Fibroblast of lung (primary cell): ENCODE data around the gene KLK14. TPM values are rescaled to one million over a fixed set of nuclear protein-coding genes. Genes with fewer than 3 reads are reported as not detected.

ENCODE experiments used
- DNase-seq, 2 donors: peaks; one replicate each; pipeline versions ENCODE4 v3.0.0 to v3.0.0-alpha.2; 2010; ENCODE audit warnings: low read depth in 2 of 2
- H2AFZ ChIP-seq: 2 replicates; pipeline ENCODE4 v1.5.1; 2012; ENCODE audit warnings: low read length, control low read depth, inconsistent platforms
- H3K27ac ChIP-seq: 2 replicates; pipeline ENCODE4 v1.5.1; 2011; ENCODE audit warnings: low read length, control low read depth; ENCODE audit not compliant: insufficient read depth
- H3K27me3 ChIP-seq: 2 replicates; pipeline ENCODE4 v1.5.1; 2011; ENCODE audit warnings: mild to moderate bottlenecking, low read length; ENCODE audit not compliant: control insufficient read depth, insufficient read depth
- H3K36me3 ChIP-seq: 2 replicates; pipeline ENCODE4 v1.5.1; 2011; ENCODE audit warnings: low read length; ENCODE audit not compliant: control insufficient read depth, insufficient read depth
- H3K4me1 ChIP-seq: 2 replicates; pipeline ENCODE4 v1.5.1; 2011; ENCODE audit warnings: low read length; ENCODE audit not compliant: control insufficient read depth, insufficient read depth; ENCODE audit errors: extremely low read depth
- H3K4me2 ChIP-seq: 2 replicates; pipeline ENCODE4 v1.5.1; 2011; ENCODE audit warnings: low read length, control low read depth; ENCODE audit not compliant: insufficient read depth; ENCODE audit errors: extremely low read depth
- H3K4me3 ChIP-seq, 4 experiments: fragments of 200-600 bp in 1 of 4; sonication (generic) in 1 of 4; replicated peaks in 1 of 4; 2 replicates each; pipeline ENCODE4 v1.5.1; 2011 to 2016; ENCODE audit warnings: low read length in 4 of 4, low read depth in 3 of 4, mild to moderate bottlenecking in 3 of 4, control low read depth in 2 of 4, inconsistent platforms in 1 of 4, mixed read lengths in 1 of 4; ENCODE audit not compliant: insufficient read depth in 1 of 4; ENCODE audit errors: control extremely low read depth in 1 of 4
- H3K79me2 ChIP-seq: 2 replicates; pipeline ENCODE4 v1.5.1; 2012; ENCODE audit warnings: mild to moderate bottlenecking, low read length, inconsistent platforms; ENCODE audit not compliant: control insufficient read depth, insufficient read depth
- H3K9ac ChIP-seq: 2 replicates; pipeline ENCODE4 v1.5.1; 2011; ENCODE audit warnings: mild to moderate bottlenecking, low read length, control low read depth; ENCODE audit not compliant: insufficient read depth
- H3K9me3 ChIP-seq: 2 replicates; pipeline ENCODE4 v1.5.1; 2012; ENCODE audit warnings: low read depth, low read length; ENCODE audit not compliant: control insufficient read depth, insufficient read depth
- H4K20me1 ChIP-seq: 2 replicates; pipeline ENCODE4 v1.5.1; 2011; ENCODE audit warnings: low read length; ENCODE audit not compliant: control insufficient read depth, insufficient read depth; ENCODE audit errors: extremely low read depth
- CTCF ChIP-seq, 2 donors: IDR thresholded peaks in 1 of 2; conservative IDR thresholded peaks in 1 of 2; 1 replicate in 1 of 2; 2 replicates in 1 of 2; pipeline ENCODE4 v1.5.1; 2011 to 2012; ENCODE audit warnings: low read length in 2 of 2, control low read depth in 1 of 2, inconsistent platforms in 1 of 2, low read depth in 1 of 2, mild to moderate bottlenecking in 1 of 2
- EZH2 ChIP-seq: IDR thresholded peaks from 2 replicates; pipeline ENCODE4 v1.5.1; 2012; ENCODE audit warnings: low read length, control low read depth, mild to moderate bottlenecking; ENCODE audit errors: missing control alignments
- polyA plus RNA-seq, 2 donors: library from polyadenylated mRNA; depleted of rRNA in 1 of 2; stranded (reverse) in 1 of 2; unstranded in 1 of 2; fragments of >200 nt; gene quantifications; 2 replicates each; pipeline ENCODE4 v1.2.1, GENCODE V29; 2011 to 2012; ENCODE audit warnings: missing spikeins in 1 of 2
- total RNA-seq: library from RNA; depleted of rRNA; stranded (reverse); fragments of >200 nt; gene quantifications from 2 replicates; pipeline ENCODE4 v1.2.1, GENCODE V29; 2014

Gene KLK14
- total and polyA plus RNA-seq, 2 donors (not counting 1 experiment from before 2014, with no cell fraction given), result not detected

- Histone ChIP-seq H3K79me2 (no peaks in the 10 kb centered on the region), H2AFZ (no peak overlapping the region), H3K4me1 (no peaks in the 10 kb centered on the region), H3K27ac (no peak overlapping the region), H3K4me3 (no peak overlapping the region), H3K9me3 (no peaks in the 10 kb centered on the region), H3K36me3 (no peaks in the 10 kb centered on the region), H4K20me1 (no peaks in the 10 kb centered on the region), H3K27me3 (no peaks in the 10 kb centered on the region), H3K4me2 (no peak overlapping the region), H3K9ac (no peak overlapping the region)
- DNase-seq, result no peak
- no peak for TF ChIP-seq CTCF (conservative IDR thresholded peaks at IDR 0.05 in 1 of 2, IDR thresholded peaks at IDR 0.05 in 1 of 2; ENCODE audit: low read depth in 1 of 2, low read length in 2 of 2)
- no peak for TF ChIP-seq EZH2
These were observed 16.1 kb downstream of the KLK14 start for GRCh38 chr19:51066393-51067186.

- Histone ChIP-seq H3K27me3 (no peaks in the 10 kb centered on the region), H3K79me2 (no peaks in the 10 kb centered on the region), H3K4me1 (no peaks in the 10 kb centered on the region), H3K9ac (no peak overlapping the region), H3K4me3 (no peak overlapping the region), H4K20me1 (no peaks in the 10 kb centered on the region), H3K36me3 (no peaks in the 10 kb centered on the region), H2AFZ (no peak overlapping the region), H3K4me2 (no peak overlapping the region), H3K9me3 (no peaks in the 10 kb centered on the region), H3K27ac (no peak overlapping the region)
- TF ChIP-seq CTCF (conservative IDR thresholded peaks at IDR 0.05 in 1 of 2, IDR thresholded peaks at IDR 0.05 in 1 of 2; ENCODE audit: low read depth in 1 of 2, low read length in 2 of 2), result no peak
- TF ChIP-seq EZH2, result no peak
- DNase-seq, result no peak
These were observed 17.3 kb downstream of the KLK14 start for GRCh38 chr19:51065221-51065960.

- Histone ChIP-seq H3K27ac (no peak within 1 kb of the TSS), H3K4me1 (no peaks in the 10 kb centered on the region), H4K20me1 (no peaks in the 10 kb centered on the region), H3K79me2 (no peaks in the 10 kb centered on the region), H3K4me2 (no peak within 1 kb of the TSS), H3K9ac (no peak within 1 kb of the TSS), H3K9me3 (no peaks in the 10 kb centered on the region), H3K36me3 (no peaks in the 10 kb centered on the region), H3K4me3 (no peak within 1 kb of the TSS), H3K27me3 (no peaks in the 10 kb centered on the region), H2AFZ (no peak within 1 kb of the TSS)
- no peak for TF ChIP-seq EZH2
- no peak for TF ChIP-seq CTCF (conservative IDR thresholded peaks at IDR 0.05 in 1 of 2, IDR thresholded peaks at IDR 0.05 in 1 of 2; ENCODE audit: low read depth in 1 of 2, low read length in 2 of 2)
- no peak for DNase-seq
These were observed 18.0 kb downstream of the KLK14 start, which contains the start of gene KLK13 for GRCh38 chr19:51064534-51065220. TSS of gene KLK13 (minus strand) at chr19:51065092. CDS start at chr19:51065067, 25 bp downstream.
